ENCODE results near the gene PAQR9. TPM values are rescaled to one million over a fixed set of nuclear protein-coding genes. Genes with fewer than 3 reads are reported as not detected.

PAQR9 gene
- total RNA-seq, 4 donors from 2014 or later: not detected

DNA sequence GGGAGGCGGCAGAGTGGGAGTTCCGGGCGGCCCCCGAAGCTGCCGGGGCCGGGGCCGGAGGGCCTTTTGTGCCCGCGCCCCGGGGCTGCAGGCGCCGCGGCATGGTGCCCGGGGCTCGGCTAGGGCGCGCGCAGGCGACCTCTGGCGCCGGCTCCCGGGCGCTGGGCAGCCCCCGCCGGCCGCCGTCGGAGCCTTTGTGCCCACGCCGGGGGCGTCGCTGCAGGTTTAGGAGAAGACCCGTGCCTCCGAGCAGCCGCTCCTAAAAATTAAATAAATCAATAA is 299 bp downstream of the PAQR9 start:
- Histone ChIP-seq H3K36me3 (no peaks in the 10 kb centered on the region), H3K4me1 (peaks cover 17% of the 10 kb centered on the region), H3K9me3 (no peaks in the 10 kb centered on the region), H3K27me3 (peaks cover 55% of the 10 kb centered on the region), H3K27ac (no peak overlapping the region), H3K4me3 (peak overlapping the region; percentile 66)
- no peak for DNase-seq (ENCODE audit: low spot score in 2 of 2)
- TF ChIP-seq POLR2AphosphoS5 (IDR thresholded peaks at IDR 0.05) (no peak), POLR2A (IDR thresholded peaks at IDR 0.05) (no peak), EP300 (IDR thresholded peaks at IDR 0.05) (no peak)
- TF ChIP-seq, protein P1, sequence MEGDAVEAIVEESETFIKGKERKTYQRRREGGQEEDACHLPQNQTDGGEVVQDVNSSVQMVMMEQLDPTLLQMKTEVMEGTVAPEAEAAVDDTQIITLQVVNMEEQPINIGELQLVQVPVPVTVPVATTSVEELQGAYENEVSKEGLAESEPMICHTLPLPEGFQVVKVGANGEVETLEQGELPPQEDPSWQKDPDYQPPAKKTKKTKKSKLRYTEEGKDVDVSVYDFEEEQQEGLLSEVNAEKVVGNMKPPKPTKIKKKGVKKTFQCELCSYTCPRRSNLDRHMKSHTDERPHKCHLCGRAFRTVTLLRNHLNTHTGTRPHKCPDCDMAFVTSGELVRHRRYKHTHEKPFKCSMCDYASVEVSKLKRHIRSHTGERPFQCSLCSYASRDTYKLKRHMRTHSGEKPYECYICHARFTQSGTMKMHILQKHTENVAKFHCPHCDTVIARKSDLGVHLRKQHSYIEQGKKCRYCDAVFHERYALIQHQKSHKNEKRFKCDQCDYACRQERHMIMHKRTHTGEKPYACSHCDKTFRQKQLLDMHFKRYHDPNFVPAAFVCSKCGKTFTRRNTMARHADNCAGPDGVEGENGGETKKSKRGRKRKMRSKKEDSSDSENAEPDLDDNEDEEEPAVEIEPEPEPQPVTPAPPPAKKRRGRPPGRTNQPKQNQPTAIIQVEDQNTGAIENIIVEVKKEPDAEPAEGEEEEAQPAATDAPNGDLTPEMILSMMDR (IDR thresholded peaks at IDR 0.05): no peak
- WGBS: no CpG with 5 or more reads among the region's 35 CpGs

DNA sequence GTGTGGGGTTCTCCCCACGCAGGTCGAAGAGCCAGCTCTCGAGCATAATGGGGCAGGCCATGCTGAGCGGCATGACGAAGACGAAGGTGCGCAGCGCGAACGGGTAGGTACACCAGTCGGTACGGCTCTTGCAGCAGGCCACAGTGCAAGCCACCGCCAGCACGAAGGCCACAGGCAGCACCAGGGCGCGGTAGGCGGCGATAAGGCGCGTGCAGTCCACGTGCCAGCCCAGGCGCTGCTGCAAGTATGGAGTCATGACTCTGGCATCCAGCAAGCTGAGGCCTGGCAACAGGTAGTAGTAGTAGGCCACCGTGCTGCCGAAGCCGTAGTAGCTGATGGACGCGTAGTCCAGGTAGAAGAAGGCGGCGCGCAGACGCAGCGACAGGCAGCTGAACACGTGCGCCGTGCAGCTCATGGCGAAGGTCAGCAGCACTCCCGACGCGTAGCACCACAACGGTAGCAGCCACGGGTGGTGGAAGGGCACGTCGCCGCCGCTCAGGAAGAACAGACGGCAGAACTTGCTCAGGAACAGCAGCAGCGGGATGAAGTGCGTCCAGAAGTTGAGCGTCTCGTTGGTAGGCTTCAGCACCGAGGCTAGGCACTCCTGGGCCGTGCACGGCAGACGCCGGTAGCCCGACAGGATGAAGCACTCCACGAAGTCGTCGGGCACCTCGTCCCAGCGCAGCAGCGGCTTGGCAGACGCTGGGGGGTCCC is 797 bp downstream of the PAQR9 start:
- no peak for DNase-seq (ENCODE audit: low spot score in 2 of 2)
- Histone ChIP-seq H3K36me3 (no peaks in the 10 kb centered on the region), H3K9me3 (no peaks in the 10 kb centered on the region), H3K27ac (no peak overlapping the region), H3K27me3 (peaks cover 55% of the 10 kb centered on the region), H3K4me1 (peaks cover 17% of the 10 kb centered on the region), H3K4me3 (peak overlapping the region; percentile 66)
- 91% methylated on average over 39 of the region's 63 CpGs for WGBS
- TF ChIP-seq POLR2A (IDR thresholded peaks at IDR 0.05) (no peak), EP300 (IDR thresholded peaks at IDR 0.05) (no peak), POLR2AphosphoS5 (IDR thresholded peaks at IDR 0.05) (no peak)
- TF ChIP-seq, protein P1 (IDR thresholded peaks at IDR 0.05): no peak

DNA sequence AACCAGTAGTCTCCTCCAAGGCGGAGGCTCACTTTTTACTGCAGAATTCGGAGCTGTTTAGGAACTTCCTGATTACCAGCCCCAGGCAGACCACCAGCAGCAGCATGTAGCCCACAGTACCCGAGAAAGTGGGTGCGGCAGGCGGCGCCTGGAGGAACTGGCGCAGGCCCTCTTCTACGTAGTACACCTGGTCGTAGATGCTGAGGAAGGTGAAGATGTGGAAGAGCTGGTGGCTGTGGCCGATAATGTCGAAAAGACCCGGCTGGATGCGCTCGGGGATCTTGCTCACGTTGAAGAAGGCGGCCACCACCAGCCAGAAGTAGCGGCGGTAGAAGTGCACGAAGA is 1.3 kb downstream of the PAQR9 start:
- TF ChIP-seq, protein P1 (IDR thresholded peaks at IDR 0.05): no peak
- no peak for TF ChIP-seq EP300 (IDR thresholded peaks at IDR 0.05)
- no peak for TF ChIP-seq POLR2A (IDR thresholded peaks at IDR 0.05)
- TF ChIP-seq POLR2AphosphoS5 (IDR thresholded peaks at IDR 0.05): no peak
- Histone ChIP-seq H3K36me3 (no peaks in the 10 kb centered on the region), H3K27me3 (peaks cover 55% of the 10 kb centered on the region), H3K4me1 (peaks cover 17% of the 10 kb centered on the region), H3K4me3 (no peak overlapping the region), H3K9me3 (no peaks in the 10 kb centered on the region), H3K27ac (no peak overlapping the region)
- DNase-seq (ENCODE audit: low spot score in 2 of 2): no peak
- 92% methylated on average over 19 of the region's 19 CpGs for WGBS

DNA sequence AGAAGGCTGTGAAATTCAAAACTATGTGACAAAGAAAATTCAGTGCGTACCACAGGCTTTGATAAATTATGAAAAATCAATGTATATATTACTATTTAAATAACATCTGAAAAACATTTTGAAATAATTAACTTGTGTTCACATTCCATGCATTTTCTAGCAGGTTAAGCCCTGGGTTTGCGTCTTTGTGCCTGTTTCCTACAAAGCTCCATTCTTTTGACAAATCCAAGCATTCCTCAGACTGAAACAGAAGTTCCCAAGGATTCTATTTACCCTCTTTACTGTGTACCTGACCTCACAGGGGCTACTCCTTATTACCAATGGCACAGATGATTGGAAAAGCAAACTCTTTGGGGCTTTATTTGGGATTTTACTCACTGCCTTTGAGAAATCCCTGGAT is 1.9 kb downstream of the PAQR9 start:
- H3K4me1 ChIP-seq: peaks cover 17% of the 10 kb centered on the region
- H3K36me3 ChIP-seq: no peaks in the 10 kb centered on the region
- H3K27me3 ChIP-seq: peaks cover 55% of the 10 kb centered on the region
- H3K4me3 ChIP-seq: no peak overlapping the region
- H3K27ac ChIP-seq: no peak overlapping the region
- 72% methylated on average over 2 of the region's 2 CpGs for whole genome bisulfite sequencing
- no peaks in the 10 kb centered on the region for H3K9me3 ChIP-seq
- TF ChIP-seq EP300 (IDR thresholded peaks at IDR 0.05) (no peak), POLR2AphosphoS5 (IDR thresholded peaks at IDR 0.05) (no peak), POLR2A (IDR thresholded peaks at IDR 0.05) (no peak)
- TF ChIP-seq, protein P1 (IDR thresholded peaks at IDR 0.05): no peak
- no peak for DNase-seq (ENCODE audit: low spot score in 2 of 2)

DNA sequence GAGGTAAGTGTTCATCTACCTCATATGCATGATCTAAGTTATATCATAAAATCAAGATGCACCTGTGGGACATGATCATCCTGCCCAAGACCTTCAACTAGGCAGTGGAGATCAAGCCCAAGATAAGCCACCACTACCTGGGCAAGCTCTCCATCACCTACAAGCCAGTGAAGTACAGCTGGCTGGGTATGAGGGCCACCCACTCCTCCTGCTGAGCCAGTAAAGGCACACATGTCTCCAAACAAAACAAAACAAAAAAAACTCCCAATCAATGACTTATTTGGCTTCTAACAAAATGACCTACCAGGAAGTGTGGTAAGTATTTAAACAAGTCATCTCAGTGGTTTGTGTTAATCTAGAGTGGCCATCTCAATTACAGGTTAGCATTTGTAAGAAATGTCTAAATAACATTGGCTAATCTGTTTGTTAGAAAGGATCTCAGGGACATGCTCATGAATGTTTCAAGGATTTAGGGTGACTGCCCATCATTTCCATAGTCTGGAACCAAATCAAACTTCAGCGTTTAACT is 3.1 kb downstream of the PAQR9 start:
- no peaks in the 10 kb centered on the region for H3K9me3 ChIP-seq
- H3K4me3 ChIP-seq: no peak overlapping the region
- TF ChIP-seq POLR2AphosphoS5 (IDR thresholded peaks at IDR 0.05): no peak
- no peak for TF ChIP-seq POLR2A (IDR thresholded peaks at IDR 0.05)
- no peak for TF ChIP-seq EP300 (IDR thresholded peaks at IDR 0.05)
- TF ChIP-seq, protein P1 (IDR thresholded peaks at IDR 0.05): no peak
- H3K27ac ChIP-seq: no peak overlapping the region
- DNase-seq (ENCODE audit: low spot score in 2 of 2): no peak
- peaks cover 17% of the 10 kb centered on the region for H3K4me1 ChIP-seq
- H3K27me3 ChIP-seq: peaks cover 49% of the 10 kb centered on the region
- no peaks in the 10 kb centered on the region for H3K36me3 ChIP-seq
- WGBS: 76% methylated on average over 1 of the region's 1 CpG
